AG09319 (cell line): ENCODE results near the gene CEACAM8.
"Not testable (repeated sequence)": the region's sequence is repeated elsewhere in the genome, so short reads cannot be mapped to it uniquely, and the experiment has no call there.

Experiments
- DNase-seq: peaks from one replicate; pipeline ENCODE4 v3.0.0-alpha.2; 2010; ENCODE audit warnings: low read depth; ENCODE audit errors: extremely low read depth
- CTCF ChIP-seq: IDR thresholded peaks from 2 replicates; pipeline ENCODE4 v1.5.1; 2011; ENCODE audit warnings: low read depth, mild to moderate bottlenecking, inconsistent platforms, low read length, moderate library complexity

Gene CEACAM8

GRCh38 chr19:42569193-42569592 lies 25.5 kb downstream of the CEACAM8 start:
- no peak for TF ChIP-seq CTCF
- no peak for DNase-seq

- no peak for TF ChIP-seq CTCF
- DNase-seq, result no peak
Observed at GRCh38 chr19:42568006-42568405, 26.7 kb downstream of the CEACAM8 start.

DNA sequence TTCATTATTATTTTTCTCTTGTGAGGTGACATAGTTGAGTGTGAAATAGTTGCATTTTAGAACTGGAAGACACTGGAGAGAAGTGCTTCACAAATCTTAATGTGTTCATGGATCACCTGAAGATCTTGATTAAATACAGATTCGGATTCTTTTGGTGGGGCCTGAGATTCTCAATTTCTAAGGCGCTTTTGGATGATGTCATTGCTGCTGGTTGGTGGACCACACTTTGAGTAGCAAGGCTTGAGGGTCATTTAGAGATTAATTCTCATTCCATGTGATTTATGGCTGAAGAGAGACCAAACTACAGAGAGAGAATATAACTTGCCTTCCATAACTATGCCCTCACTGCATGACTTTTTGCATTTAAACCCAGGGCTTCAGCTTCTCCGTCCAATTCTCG lies 27.2 kb downstream of the CEACAM8 start:
- DNase-seq, result no peak

DNA sequence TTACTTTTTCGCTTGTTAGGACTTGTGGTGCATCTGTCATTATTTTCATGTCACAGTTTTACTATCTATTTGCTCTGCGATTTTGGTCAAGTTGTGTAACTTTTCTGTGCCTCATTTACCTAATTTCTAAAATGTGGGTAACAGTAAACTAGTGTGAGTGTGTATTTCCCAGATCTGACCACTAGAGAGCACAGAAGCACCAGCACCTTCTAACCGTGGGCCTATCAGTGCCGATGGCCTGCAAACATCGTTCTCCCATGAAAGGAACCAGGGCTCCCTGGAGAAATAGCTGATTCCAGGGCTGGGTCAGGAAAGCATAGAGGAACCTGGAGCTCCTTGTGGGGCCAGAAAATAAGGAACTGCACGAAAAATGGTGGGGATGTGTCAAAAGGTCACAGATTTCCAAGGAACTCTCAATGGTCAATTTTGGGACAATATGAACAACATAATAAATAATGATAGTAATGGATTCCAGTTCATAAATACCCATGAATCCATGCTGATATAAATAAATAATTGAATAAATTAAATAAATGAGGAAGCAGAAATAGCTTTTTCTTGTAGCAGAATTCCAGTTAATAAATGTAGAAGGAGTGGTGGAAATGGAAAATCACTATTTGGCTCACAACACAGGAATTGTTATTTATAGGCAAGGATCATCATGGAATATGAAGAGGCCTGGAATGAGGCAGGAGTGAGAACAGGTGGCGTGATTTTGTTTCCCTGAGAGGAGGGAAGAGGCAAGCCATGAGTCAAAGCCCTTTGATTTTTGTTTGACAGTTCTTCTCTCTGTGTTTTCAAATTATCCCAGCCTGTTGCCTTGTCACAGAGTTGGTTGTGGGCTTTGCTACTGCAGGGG lies 31.1 kb downstream of the CEACAM8 start:
- TF ChIP-seq CTCF, result peak; percentile 71
- peak; percentile 5 for DNase-seq

More for the DNA sequence above, 27.2 kb downstream of the CEACAM8 start:
- no peak for TF ChIP-seq CTCF

DNA sequence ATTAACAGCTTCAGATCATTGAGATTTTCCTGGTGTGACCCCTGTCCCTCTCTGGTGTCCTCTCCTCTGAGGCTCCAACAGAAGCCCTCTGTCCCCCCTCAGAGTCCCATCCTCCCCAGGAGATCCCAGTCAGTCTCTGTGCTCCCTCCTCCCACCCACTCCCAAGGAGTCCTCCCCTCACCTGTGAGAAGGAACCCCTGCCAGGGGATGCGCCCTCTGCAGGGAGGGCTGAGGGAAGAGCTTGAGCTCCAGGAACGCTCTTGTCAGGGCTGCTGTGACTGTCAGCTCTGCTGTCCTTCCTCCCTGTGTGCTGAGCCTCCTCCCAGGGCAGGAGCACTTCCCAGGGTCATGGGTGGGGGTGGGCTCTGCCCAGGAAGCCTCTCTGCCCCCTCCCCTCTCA lies 33.2 kb downstream of the CEACAM8 start:
- TF ChIP-seq CTCF, result no peak
- DNase-seq, result no peak

DNA sequence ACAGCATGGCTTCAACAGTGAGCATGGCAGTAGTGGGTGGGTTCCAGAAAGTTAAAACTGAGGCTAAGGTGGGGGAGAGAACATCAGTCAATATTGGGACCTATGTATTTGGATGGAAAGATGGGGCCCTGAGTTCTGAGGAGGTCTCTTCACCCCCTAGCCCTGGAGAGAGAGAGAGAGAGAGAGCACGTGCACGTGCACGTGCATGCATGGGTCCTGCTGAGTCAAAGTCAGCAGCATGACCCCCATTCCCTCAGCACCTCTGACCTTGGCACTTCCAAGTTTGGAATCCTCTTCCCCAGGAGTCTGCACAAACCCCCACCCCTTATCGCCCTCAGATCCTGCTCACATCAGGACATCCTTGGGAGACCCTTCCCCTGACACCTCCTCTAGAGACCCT lies 34.0 kb downstream of the CEACAM8 start:
- no peak for TF ChIP-seq CTCF
- no peak for DNase-seq

DNA sequence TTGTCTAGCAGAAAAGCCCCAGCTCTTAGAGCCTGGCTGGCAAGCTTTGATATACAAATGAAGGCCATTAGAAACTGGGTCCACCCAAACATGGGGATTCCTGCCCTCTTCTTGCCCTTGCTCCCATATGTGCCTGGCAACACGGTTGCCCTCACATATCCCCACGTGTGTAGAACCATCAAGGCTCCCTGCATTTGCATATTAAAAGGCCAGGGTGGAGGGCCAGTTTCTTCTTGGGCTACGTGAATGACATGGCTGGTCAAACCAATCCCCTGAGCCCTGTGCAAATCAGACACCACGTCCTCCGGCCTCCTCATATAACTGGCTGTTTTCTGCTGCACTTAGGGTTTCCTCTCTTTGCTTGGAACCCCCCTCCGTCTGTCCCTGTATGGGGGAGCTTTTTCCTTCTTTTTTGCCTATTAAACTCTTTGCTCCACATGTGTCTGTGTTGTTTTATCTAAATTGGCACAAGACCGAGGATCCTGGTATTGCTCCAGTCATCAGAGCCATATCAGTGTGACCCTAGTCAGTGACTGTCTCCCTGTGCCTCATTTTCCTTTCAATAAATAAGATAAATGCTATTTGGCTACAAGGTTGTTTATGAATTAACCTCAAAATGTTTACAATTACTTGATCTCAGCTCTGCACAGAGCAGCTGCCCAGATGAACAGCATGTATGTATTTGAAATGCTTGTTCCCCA lies 36.1 kb downstream of the CEACAM8 start:
- no peak for DNase-seq
- no peak for TF ChIP-seq CTCF

DNA sequence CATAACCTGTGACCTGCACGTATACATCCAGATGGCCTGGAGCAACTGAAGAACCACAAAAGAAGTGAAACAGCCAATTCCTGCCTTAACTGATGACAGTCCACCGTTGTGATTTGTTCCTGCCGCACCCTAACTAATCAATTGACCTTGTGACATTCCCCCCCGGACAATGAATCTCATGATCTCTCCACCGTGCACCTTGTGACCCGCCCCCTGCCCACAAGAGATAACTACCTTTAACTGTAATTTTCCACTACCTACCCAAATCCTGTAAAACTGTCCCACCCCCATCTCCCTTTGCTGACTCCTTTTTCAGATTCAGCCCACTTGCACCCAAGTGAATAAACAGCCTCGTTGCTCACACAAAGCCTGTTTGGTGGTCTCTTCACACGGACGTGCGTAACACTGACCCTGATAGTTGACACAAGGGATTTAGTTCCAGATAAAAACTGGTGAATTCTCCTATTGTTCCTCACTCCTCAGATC lies 37.3 kb downstream of the CEACAM8 start:
- not testable (repeated sequence) for DNase-seq
